Fibroblast of skin of scalp (primary cell): ENCODE data around the gene FTSJ1. TPM values are rescaled to one million over a fixed set of nuclear protein-coding genes. Genes with fewer than 3 reads are reported as not detected.
"Not testable (repeated sequence)": the region's sequence is repeated elsewhere in the genome, so short reads cannot be mapped to it uniquely, and the experiment has no call there.

Experiments
- DNase-seq: peaks from one replicate; pipeline ENCODE4 v3.0.0-alpha.2; 2013
- polyA plus RNA-seq, 2 experiments: library from polyadenylated mRNA; unstranded; fragments of 120-200 nt; gene quantifications; one replicate each; pipeline ENCODE4 v1.2.1, GENCODE V29; 2013; ENCODE audit not compliant: insufficient read length in 2 of 2

The FTSJ1 gene, protein sequence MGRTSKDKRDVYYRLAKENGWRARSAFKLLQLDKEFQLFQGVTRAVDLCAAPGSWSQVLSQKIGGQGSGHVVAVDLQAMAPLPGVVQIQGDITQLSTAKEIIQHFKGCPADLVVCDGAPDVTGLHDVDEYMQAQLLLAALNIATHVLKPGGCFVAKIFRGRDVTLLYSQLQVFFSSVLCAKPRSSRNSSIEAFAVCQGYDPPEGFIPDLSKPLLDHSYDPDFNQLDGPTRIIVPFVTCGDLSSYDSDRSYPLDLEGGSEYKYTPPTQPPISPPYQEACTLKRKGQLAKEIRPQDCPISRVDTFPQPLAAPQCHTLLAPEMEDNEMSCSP
- polyA plus RNA-seq (2013, experiment 1 of 2; ENCODE audit: insufficient read length): 77.0 TPM
- 68.3 TPM for polyA plus RNA-seq (2013, experiment 2 of 2; ENCODE audit: insufficient read length)

DNA sequence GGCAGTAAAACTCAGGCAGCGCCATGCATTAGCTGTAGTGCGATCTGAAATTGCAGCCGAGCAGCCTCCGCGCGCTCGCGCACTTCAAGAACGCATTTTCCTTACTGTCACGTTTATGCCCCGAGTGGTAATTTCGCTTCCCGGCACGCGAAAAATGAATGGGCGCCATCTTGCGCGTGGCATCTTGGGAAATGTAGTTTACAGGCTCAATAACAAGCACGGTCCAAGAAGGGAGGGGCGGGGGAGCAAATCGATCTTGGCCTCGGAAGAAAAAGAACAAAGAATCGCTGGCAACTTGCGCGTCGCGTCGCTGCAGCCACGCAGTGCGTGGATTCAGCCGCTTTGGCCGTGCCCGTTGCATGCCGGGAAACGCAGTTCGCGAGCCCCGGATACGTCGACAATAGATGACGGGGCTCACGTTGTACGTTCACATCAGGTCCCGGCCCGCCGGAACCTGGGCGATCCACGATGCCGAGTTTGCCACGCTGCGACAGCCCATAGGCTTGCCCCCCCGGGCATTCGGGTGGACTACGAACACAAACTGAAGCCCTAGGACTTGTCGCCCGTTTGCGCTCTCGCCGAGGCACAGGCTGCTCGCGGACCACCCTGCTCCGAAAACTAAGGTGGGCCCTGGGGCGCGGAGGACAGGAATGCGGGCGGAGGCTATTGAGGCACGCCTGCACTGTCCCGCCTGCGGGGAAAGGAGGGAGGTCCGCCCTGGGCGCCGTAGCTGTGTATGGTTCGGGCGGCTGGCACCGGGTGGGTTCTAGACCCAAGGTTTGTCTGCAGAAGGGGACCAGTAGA, at the start of gene FTSJ1:
TSS of gene FTSJ1 (plus strand) at position 426 of the 804 bp plus-strand sequence. CDS start 1,849 bp downstream, outside the sequence.
- peak; percentile 93 for DNase-seq

DNA sequence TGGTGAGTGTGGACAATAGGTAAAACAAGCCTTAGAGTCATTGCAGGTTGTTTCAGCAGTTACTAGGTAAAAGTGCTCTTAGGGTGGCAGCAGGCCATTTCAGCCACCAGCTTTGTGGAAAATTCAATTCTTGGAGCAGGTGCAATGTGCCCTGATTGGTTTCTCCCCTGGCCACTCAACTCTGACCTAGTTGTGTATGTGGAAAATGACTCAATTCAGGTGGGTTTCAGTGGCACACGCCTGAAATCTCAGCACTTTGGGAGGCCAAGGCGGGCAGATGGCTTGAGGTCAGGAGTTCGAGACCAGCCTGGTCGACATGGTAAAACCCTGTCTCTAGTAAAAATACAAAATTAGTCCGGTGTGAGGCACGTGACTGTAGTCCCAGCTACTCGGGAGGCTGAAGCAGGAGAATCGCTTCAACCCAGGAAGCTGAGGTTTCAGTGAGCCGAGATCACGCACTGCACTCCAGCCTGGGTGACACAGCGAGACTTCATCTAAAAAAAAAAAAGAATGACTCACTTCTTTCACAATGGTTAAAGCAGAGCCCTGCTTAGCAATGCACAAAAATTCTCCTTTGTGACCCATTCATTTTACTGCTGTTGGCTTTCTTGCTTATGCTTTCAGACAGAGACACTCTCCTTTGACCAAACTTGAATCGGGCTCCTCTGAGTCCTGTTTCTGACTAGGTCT, 48.8 kb upstream of the FTSJ1 start:
- not testable (repeated sequence) for DNase-seq

DNA sequence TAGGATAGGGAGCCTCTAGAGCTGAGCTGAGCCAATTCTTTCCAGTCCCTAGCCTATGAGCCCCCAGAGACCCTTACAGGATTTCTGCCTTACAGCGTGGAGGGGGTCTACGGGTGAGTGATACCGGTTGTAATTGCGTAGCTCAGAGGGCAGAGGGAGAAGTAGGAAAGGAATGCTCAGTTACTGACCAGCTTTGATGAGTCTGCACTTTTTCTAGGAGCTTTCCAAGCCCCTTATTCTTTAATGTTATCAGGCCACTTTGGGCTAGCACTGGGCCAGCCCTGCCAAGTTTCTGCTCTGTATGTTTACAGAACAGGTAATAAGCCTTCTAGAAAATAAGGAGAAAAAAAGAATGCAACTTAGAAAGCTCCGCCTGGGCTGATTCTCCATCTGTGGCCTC, 46.4 kb upstream of the FTSJ1 start:
- DNase-seq: not testable (repeated sequence)

DNA sequence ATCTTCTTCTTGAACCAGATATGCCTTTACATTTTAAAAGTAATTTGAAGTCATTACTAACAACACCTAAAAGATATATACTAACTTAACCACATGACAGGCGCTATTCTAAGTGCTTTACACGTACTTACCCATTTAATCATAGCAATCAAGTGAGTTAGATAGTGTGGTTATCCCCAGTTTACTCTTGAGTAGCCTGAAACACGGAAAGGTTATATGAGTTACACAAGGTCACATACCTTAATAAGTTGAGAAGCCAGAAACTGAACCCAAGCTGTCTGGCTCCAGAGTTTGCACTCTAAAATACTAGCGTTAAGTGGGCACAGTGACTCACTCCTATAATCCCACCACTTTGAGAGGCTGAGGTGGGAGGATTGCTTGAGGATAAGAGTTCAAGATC, 45.8 kb upstream of the FTSJ1 start:
- not testable (repeated sequence) for DNase-seq

DNA sequence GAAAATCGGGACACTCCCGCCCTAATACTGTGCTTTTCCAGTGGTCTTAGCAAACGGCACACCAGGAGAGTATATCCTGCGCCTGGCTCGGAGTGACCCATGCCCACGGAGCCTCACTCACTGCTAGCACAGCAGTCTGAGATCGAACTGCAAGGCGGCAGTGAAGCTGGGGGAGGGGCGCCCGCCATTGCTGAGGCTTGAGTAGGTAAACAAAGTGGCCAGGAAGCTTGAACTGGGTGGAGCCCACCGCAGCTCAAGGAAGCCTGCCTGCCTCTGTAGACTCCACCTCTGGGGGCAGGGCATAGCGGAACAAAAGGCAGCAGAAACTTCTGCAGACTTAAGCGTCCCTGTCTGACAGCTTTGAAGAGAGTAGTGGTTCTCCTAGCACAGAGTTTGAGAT, 42.3 kb upstream of the FTSJ1 start:
- DNase-seq: not testable (repeated sequence)

DNA sequence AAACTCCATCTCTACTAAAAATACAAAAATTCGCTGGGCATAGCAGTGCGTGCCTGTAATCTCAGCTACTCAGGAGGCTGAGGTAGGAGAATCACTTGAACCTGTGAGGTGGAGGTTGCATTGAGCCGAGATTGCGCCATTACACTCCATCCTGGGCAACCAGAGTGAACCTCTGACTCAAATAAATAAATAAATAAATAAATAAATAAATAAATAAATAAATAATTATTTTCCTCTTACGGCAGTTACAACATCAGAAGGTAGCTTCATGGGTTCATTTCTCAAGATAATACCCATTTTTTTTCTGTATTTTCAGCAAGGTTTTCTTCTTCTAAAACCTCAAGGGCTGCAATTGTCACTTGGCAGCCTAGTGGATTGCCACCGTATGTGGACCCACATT, 28.8 kb upstream of the FTSJ1 start:
- DNase-seq: not testable (repeated sequence)

DNA sequence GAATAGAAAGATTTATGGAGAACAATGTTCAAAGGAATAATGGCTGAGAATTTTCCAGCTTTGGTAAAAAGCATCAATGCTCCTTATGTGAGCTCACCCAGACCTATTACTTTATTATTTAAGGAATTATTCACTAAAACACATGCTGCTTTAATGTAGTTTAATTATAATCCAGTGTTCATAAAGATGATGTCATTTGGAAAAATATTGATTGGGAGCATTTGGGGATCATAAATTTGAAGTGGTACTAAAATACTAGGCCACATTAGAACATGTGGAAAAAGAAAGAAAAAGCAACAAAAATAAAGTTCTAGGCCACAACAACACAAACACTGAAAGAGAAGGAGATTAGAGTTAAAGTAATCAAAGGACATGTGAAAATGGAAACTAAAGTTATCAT, 25.9 kb upstream of the FTSJ1 start:
- DNase-seq: no peak

DNA sequence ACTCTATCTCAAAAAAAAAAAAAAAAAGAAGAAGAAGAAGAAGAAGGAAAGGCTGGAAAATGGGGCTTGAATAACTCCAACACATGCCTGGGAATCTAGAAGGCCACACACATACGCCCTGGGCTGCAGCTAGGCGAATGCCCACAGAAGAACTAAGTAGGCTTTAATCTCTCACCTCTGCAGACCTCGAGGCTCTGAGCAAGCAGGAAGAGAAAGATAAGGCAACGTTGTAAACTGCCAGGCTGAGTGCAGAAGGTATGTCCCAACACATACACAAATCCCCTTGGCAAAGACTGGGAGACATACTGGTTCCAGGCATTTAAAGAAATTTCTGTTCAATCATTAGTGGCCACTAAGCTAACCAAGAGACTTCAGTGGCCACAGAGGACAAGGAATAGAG, 24.3 kb upstream of the FTSJ1 start:
- no peak for DNase-seq

DNA sequence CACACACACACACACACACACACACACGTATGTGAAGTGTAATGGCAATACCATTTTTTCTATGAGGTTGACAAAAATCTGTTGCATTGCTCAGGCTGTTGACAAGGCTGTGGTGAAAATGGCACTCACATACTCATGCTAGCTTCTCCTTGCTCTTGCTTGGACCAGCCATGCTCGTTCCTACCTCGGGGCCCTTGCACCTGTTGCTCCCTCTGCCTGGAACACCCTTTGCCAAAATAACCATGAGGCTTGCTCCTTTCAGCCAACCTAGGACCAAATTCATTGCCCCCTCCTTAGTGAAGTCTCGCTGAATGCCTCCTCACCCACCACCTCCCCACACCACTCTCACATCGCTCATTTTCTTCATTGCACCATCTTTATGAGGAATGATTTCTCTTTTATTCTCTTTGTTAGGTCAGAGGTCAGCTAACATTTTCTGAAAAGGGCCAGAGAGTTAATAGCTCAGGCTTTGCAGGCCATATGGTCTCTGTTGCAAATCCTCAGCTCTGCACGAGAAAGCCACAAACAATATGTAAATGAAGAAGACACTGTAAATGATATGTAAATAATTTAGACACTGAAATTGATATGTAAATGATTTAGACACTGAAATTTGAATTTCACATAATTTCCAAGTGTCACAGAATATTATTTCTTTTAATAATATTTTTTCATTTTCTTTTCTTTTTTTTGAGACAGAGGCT, 19.2 kb upstream of the FTSJ1 start:
- DNase-seq: no peak

DNA sequence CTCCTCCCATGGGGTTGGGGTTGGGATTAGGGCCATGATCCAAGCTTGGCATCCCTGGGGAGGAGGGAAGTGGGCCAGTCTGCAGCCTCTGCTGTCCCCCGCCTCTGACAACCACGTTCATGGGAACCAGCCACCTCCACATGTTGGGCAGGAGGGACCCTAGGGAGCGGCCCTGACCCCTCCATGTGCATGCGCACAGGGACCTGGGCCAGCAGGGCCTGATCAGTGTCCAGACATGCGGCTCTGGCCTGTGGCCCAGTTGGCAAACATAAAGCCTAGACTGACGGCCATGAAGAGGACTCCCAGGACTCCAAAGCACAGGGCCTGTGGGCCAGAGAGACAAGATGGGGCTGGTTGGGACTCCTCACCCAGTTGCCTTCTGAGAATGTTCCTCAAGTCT, 17.3 kb upstream of the FTSJ1 start:
- DNase-seq: no peak

DNA sequence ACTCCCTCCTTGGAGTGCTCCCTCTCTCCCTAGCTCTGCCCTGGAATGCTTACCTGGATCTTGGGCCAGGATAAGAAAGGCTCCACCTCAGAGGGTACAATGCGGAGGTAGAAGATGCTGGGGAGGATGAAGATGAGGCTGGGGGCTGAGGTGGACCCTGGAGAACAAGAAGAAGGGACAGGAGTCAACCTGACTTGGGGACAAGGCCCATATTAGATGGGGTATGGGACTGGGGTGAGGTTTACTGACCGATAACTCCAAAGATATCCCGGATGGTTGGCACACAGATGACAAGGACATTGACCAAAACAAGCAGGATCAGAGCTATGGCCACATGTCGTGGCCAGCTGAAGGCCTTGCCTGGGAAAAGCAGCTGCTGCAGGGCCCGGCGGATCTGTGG, 16.5 kb upstream of the FTSJ1 start:
- DNase-seq: no peak

DNA sequence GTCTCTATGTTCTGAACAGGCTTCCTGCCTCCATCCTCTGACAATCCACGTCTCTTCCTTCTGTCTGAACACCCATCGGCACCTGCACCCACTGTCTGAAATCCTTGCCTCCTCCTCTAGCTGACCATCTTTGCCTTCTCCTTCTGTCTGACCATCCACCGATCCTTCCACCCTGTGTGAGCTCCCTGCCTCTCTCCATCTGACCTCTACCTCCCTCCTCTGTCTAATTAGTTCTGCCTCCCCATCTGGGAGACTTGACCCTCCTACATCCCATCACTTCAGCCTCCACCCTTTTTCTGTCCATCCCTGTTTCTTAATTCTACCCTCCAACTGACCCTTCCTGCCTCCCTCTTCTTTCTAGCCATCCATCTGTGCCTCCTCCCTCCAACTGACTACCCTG, 16.0 kb upstream of the FTSJ1 start:
- no peak for DNase-seq

DNA sequence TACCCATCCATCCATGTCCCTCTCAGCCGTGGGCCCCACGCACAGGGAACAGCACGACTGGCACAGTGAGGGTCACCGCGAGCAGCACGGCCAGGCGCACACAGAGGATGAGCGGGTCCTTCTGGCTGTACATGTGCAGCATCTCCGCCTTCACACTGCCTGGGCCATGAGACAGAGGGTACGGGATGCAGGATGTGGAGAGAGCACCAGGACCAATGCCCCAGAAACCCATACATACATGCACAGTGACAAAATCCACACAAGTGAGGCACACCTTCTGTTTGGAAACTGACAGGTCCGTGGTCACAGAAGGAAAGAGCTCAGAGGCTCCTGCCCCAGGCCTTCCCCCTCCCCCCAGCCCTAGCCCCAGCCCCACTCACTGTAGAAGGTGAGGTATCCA, 15.4 kb upstream of the FTSJ1 start:
- no peak for DNase-seq

DNA sequence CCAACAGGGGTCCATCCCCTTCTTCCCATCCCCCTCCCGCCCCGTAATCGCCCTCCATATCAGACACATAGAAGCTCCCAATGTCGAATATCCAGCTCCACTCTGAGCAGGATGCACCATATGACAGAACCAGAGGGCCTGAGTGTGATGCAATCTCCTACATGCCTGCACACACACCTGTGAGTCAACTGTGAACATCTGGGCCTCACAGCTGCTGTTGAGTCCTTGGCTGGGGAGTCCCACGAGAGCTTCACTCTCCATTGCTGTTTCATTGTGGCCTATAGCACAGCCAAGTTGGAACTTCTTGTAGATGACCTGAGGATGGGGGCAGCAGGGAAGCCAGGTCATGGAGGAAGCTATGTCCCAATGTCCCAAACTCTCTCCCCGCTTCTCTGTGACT, 14.2 kb upstream of the FTSJ1 start:
- no peak for DNase-seq

DNA sequence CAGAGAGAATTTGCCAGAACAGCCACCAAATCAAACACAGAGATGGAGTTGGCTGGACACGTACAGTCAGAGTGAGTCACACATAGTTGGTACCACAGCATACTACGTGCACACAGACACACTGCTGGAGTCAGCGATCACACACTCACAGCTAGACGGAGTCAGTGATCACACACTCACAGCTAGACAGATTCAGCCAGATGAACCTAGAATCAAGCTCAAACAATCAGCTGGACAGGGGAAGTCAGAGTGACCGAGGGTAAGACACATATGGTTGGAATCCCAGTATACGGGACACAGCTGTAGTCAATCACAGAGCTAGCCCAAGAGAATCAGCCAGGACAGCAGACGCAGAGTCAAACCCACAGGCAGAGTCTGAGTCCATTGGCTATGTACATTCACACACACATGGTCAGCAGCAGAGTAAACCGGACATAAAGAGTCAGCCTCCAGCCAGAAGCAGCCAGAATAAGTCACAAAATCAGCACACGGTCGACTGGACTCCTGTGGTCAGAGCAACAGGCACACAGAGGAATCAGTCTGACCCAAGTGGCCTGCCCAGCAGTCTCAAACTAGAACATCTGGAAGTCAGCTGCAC, 10.6 kb upstream of the FTSJ1 start:
- peak; percentile 94 for DNase-seq

DNA sequence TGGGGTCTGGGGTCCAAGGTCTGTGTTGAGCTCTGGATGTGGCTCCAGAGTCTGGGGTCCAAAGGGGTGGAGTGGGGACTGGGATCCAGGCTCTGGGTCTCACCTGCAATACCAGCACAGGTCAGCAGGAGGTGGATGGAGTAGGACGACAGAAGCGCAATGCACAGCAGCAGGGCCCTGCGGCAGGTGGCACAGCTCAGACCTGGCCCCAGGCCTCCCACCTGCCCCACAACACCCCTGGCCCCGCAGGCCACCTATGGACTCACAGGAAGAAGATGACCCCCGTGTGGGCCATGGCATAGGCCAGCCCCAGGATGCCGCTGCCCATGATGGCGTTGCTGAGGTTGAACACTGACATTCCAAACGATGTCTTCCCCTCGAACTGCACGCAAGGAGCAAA, 9.3 kb upstream of the FTSJ1 start:
- no peak for DNase-seq

DNA sequence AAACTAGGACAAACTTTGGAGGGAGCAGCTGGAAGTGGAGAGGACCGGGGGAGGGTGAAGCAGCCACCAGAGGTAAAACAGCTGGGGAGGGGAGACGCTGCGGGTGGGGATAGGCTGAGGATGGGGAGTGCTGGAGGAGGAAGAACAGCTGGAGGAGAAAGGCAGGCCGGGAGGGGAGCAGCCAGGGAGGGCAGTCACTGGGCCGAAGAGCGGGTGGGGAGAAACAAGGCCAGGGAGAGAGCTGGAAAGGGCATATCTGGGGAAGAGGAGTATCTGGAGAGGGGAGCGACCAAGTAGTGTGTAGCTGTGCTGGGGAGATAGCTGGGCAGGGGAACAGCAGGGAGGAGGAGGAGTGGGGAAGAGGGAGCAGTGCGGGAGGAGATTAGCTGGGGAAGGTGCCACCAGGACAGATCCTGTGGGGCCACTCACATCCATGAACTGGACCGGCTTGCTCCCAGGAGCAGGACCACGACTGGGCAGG, 8.7 kb upstream of the FTSJ1 start:
- no peak for DNase-seq

DNA sequence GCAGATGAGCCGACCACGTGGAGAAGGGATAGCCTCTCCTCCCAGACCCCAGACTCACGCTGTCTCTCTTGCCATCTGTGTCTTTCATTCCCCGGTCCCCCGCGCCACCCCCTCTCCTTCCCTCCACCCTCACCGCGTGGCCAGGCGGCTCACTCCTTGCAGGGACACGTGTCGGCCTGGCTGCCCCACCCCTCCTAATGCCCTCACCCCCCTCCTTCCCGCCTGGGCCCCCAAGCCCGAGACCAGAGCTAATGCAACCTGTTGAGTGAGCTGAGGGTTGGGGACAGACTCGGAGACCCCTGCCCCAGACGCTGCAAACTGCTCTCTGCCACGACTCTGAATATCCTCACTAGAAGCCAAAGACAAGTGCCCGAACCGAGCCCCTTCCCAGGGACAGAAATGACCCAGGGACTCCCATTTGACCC, 7.7 kb upstream of the FTSJ1 start:
- DNase-seq: no peak

DNA sequence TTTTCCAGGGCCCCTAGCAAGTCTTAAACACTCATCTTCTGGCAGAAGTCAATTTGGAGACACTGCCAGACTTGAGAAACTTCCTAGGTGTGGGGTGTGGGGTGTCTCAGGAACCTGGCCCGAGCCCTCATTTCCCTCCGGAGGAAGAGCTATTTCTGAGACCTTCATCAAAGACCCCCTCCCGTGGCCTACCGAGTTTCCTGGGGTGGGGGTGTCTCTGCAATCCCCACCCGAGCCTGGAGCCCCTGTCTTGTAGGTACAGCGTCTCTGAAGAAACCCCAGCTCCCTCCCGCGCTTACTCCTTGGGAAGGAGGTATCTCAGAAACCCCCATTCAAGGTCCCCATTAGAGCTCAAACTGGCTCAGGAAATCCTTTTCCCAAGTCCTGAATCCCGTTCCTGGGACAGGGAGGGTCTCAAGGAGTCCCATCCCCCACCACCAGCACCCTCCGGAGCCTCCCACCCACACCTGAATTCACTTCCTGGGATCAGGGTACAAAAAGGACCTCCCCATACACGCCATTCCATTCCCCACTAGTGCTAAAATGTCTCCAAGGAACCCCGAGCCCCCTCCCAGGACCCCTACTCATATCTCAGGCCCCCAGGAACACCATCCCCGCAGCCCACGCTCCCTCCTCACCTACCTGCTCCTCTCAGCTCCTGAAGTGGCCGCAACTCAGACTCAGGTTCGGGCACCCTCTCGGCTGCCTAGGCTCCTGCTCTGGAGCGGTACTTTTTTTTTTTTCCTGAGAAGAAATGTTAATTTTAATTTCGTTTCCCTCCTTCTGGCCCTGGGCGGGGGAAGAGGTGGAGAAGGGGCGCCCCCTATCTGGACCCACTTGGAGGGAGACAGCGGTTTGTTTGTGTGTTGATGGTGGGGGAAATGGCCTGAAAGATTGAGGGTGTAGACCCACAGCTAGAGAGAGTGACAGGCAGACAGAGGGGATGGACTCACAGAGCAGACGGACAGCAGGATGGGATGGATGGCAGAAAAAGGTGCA, 7.0 kb upstream of the FTSJ1 start:
- no peak for DNase-seq

DNA sequence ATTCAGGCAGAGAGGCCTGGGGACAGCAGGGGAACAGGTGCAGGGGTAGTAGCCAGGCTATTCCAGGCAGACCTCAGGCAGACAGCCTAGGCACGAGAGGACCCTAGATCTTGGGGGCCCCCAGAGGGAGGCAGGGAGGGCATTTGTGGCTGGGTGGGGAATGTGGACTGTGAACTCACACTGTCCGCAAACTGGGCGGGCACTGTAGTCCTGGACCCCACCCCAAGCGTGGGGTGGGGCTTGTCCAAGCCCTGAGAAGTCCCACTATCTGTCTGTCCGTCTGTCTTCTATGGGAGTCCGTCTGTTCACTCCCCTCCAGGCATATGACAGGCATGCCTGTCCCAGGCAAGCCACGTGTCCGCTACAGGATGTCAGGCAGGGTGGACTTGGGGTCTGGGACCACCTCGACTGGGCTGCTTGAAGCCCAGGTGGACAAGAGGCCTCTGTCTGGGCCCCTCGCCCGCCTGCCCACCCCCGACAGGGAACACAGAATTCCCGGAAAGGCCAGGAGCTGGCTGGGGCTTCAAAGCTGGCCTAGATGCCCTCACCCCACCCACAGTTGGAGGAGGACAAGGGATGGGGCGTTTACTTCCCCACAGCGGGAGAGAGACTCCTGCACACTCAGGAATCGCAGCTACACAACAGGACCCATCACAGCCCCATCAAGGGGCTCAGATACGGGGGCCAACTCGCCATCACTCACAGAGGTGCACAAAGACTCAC, 5.7 kb upstream of the FTSJ1 start, which contains the start of gene SLC38A5:
TSS of gene SLC38A5 (minus strand) at position 151 of the 723 bp plus-strand sequence. CDS start 2,336 bp downstream, outside the sequence.
- DNase-seq: no peak
